HG03571 (cell line): Measurements from ENCODE around the gene CLIP2.
"Not testable (repeated sequence)": the region's sequence is repeated elsewhere in the genome, so short reads cannot be mapped to it uniquely, and the experiment has no call there.

Experiments used
- ATAC-seq: cut with Tn5 transposase; IDR thresholded peaks from one replicate; pipeline ENCODE4 v1.9.1; 2021; ENCODE audit not compliant: unreplicated experiment

Gene CLIP2

DNA sequence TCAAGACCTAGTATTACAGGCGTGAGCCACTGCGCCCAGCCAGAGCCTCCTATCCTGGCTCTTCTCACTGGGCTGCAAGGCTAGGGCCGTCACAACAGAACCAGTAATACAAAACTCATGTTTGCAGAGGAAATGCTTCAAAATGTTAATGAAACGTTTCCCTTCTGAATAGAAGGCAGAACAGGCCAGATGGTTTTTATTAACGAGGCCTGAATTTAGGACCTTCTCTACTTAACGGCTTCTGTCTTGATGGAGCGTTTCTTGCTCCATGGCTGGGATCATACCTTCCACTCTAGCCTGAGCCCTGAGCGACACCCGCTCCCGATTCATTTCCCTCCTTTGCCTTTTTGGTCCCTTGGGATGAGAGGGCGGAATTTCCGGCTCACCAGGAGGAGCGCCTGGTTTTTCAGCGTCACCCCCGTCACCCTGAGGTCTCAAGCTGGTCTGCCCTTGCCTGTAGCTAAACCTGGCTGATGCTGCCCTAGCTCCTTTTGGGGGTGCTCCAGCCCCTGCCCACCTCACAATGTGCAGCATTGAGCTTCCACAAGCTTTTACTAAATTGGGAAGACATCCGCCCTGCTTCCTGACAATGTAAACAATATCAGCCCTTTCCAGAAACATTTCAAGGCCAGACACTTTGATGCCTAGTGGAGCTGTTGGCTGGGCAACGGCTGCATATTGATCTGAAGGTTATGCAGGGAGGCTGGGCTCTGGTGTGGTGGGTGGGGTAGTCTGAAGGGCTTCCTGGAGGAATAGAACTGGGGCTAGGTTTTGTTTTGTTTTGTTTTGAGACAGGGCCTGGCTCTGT, 5.2 kb downstream of the CLIP2 start:
- no peak for ATAC-seq

DNA sequence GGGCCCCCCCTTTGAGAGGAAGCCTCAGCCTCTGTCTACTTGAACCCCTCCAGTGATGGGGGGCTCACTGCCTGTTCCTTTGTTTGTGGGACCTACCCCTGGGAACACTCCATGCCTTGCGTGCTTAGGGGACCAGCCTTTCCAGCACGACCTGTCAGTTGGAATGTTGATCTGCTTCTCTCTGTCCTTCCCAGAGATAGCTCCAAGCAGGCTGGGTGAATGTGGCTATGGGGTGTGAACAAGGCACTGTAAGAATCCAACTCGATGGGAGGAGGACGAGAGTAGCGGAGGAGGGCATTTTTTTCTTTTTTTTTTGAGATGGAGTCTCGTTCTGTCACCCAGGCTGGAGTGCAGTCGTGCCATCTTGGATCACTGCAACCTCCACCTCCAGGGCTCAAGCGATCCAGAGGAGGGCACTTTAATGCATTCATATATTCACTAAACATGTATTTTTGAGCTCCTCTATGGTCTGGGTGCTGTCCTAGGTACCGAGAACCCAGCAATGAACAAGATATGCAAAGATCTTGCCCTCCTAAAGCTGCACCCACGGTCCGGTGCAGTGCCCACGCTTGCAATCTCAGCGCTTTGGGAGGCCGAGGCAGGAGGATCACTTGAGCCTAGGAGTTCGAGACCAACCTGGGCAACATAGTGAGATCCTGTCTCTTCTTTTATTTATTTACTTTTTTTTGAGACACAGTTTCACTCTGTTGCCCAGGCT, 8.5 kb downstream of the CLIP2 start:
- no peak for ATAC-seq

GRCh38 chr7:74299401-74299800, 10.2 kb downstream of the CLIP2 start:
- ATAC-seq, result no peak

- no peak for ATAC-seq
Measured at GRCh38 chr7:74300926-74301325, 11.7 kb downstream of the CLIP2 start.

- no peak for ATAC-seq
Measured at GRCh38 chr7:74302745-74303221, 13.6 kb downstream of the CLIP2 start.

- no peak for ATAC-seq
Measured at GRCh38 chr7:74304550-74304949, 15.3 kb downstream of the CLIP2 start.

- ATAC-seq, result no peak
Measured at GRCh38 chr7:74306004-74306729, 17.0 kb downstream of the CLIP2 start.

DNA sequence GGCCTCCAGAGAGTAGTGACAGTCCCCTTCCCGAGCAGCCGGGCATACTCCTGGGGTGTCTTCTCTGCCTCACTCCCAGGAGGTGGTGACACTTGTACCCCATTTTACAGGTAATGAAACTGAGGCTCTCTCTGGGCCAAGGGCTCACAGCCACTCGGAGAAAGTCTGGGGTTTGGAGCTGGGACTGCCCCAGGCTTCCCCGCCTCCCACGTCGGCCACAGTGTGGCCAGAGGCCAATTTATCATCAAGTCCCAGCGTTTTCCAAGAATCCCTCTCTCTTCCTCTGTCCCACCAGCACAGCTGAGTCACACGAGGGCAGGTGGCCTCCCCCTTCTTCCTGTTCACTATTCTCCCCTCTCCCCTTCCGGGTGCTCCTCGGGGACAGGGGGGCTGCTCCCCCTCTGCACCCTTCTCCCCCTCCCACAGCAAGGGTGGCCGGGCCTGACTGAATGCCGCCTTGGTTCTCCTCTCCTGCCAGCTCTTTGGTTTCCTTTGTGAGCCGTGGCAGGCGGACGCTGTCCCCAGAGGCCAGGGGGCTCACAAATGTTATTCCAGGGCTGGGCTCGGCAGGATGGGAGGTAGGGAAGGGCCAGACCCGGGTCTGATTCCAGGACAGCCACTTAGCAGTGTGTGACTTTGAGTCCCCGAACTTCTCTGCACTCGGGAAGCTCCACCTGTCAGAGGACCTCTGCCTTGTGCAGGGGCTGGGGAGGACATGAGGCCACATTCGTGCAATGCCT, 17.7 kb downstream of the CLIP2 start:
- no peak for ATAC-seq

DNA sequence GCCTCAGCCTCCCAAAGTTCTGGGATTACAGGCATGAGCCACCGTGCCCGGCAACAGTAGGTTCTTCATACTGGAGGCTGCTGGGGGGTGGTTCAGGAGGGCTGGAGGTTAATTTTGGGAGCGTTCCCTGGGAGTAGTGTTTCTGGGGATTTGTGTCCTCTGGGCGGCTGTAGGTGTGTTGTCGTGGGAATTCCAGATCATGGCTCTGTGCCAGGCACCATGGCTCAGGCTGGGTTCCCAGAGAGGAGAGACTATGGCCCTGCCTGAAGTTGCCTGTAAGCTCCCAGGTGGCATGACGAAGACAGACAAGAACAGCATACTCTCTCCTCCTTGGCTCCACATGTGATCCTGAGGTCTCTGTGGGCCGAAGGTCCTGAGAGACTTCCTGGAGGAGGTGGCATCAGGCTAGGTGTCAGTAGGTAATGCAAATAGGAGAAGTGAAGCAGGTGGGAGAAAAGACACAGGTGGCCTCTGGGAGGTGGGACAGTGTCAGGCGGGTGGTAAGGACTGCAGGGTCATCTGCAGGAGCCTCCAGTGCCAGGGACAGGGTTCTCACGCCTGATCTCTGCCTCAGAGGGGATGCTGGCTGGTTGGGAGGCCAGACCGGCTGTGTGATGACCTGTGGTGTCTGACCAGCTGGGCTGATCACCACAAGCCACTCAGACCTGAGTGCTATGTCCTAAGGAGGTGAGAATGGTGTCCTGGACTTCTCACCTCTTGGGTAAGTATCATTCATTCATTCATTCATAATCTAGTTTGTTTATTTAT, 18.7 kb downstream of the CLIP2 start:
- ATAC-seq, result no peak

GRCh38 chr7:74309181-74309580, 20.0 kb downstream of the CLIP2 start:
- no peak for ATAC-seq

DNA sequence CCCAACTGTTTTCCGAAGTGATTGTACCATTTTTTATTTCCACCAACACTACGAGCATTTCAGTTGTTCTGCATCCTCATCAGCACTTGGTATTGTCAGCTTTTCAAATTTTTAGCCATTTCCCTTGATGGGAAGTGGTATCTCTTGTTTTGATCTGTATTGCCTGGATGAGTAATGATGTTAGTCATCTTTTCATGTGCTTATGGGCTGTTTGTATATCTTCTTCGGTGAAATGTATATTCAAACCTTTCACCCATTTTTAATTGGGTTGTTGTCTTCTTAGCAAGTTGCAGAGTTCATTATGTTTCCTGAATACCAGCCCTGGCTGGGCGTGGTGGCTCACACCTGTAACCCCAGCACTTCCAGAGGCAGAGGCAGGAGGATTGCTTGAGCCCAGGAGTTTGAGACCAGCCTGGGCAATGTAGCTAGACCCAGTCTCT, 22.1 kb downstream of the CLIP2 start:
- no peak for ATAC-seq

GRCh38 chr7:74312418-74313028, 23.3 kb downstream of the CLIP2 start:
- no peak for ATAC-seq

DNA sequence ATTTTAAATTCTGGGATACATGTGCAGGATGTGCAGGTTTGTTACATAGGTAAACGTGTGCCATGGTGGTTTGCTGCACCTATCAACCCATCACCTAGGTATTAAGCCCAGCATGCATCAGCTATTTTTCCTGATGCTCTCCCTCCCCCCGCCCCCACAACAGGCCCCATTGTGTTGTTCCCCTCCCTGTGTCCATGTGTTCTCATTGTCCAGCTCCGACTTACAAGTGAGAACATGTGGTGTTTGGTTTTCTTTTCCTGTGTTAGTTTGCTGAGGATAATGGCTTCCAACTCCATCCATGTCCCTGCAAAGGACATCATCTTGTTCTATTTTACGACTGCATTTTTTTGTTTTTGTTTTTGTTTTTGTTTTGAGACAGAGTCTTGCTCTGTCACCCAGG, 26.7 kb downstream of the CLIP2 start:
- not testable (repeated sequence) for ATAC-seq

DNA sequence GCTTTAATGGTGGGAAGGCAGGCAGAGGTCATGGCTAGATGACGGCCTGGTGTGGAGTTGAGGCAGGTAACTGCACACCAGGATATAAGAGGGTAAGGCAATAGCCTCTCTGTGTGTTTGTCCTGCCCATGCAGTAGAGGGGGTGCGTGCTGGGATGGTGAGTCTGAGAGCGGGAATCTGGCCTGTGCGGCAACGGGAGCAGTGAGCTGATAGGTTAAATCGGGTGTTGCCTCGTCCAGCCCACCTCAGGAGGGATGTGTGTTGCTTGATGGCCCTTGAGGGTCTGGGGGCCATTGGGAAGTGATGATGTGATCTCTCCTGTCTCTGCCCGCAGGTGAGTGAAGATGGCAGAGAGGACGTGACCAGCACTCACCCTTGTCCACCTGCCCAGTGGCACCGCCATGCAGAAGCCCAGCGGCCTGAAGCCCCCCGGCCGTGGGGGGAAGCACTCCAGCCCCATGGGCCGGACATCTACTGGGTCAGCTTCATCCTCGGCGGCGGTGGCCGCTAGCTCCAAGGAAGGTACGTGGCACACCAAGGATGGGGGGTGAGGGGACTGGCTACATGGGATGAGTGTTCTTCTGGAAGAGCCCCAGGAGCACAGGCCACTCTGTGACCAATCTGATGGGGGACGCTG, 28.1 kb downstream of the CLIP2 start:
- no peak for ATAC-seq

- ATAC-seq, result no peak
Measured at GRCh38 chr7:74318043-74318442, 28.8 kb downstream of the CLIP2 start.

DNA sequence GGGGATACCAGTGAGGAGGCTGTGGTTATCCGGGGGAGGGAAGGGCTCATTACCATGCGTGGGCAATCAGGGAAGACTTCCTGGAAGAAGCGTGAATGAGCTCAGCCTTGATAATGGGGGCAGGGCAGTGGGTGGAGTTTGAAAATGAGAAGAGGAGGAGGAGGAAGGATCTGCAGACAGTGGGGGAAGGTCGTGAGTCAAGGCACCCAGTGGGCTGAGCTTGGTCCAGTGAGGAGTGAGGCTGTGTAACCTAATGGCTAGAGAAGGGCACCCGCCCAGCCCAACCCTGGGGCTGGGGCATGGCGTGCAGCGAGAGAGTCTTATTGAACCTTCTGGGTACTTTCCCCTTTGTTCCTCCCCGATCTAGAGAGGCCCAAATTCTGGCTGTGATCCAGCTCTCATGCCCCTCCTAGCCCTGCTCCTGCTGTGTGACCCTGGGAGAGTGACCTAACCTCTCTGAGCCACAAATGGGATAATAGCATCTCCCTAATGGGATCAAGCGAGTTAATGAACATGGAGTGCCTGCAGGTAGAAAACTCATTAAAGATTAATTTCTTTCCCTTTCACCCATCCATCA, 31.5 kb downstream of the CLIP2 start:
- no peak for ATAC-seq

GRCh38 chr7:74322892-74323291, 33.7 kb downstream of the CLIP2 start:
- ATAC-seq, result not testable (repeated sequence)

DNA sequence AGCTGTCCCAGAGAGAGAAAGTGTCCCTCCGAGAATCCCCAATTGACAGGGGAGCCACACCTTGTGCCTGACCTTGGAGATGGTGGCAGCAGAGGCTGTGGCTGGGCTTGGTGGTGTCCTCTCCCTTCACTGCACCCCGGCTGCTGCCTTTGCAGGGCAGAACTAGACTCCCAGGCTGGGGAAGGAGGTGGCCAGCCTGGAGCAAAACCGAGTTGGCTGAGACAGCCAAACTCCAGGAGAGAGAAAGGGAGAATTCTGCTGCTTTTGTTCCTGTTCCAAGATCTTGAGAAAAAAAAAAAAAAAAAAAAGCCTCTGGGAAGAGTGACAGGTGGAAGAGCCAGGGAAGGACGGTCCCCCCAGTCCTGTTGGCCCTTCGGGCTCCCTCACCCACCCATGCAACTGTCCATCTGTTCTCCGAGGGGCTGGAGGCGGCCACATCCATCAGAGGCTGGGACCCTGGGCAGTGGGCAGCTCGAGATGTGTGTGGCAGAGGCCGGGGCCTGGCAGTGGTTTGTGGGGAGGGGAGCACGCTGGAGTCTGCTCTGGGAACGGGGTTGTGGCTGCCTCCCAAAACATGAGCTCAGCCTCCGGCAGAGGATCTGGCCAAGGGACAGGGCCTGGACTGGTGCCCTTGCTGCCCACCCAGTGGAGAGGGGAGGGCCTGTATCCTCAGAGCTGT, 35.5 kb downstream of the CLIP2 start:
- no peak for ATAC-seq
